GM19043 (cell line): ENCODE results near the gene VPS35L.

ENCODE experiments used
- ATAC-seq: cut with Tn5 transposase; IDR thresholded peaks from one replicate; pipeline ENCODE4 v1.9.1; 2021; ENCODE audit warnings: low read depth; ENCODE audit not compliant: unreplicated experiment

The VPS35L gene

DNA sequence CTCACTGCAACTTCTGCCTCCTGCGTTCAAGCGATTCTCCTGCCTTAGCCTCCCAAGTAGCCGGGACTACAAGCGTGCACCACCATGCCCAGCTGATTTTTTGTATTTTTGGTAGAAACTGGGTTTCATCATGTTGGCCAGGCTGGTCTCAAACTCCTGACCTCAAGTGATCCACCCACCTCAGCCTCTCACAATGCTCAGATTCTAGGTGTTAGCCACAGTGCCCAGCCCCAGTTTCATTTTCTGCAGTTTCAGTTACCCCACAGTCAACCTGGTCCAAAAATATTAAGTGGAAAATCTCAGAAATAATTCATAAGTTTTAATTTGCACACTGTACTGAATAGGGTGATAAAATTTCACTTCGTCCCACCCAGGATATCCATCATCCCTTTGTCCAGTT lies 133.8 kb downstream of the VPS35L start:
- ATAC-seq: no peak

- no peak for ATAC-seq
These were observed 134.7 kb downstream of the VPS35L start for GRCh38 chr16:19690196-19690595.

- ATAC-seq: no peak
These were observed 135.7 kb downstream of the VPS35L start for GRCh38 chr16:19691161-19691711.

DNA sequence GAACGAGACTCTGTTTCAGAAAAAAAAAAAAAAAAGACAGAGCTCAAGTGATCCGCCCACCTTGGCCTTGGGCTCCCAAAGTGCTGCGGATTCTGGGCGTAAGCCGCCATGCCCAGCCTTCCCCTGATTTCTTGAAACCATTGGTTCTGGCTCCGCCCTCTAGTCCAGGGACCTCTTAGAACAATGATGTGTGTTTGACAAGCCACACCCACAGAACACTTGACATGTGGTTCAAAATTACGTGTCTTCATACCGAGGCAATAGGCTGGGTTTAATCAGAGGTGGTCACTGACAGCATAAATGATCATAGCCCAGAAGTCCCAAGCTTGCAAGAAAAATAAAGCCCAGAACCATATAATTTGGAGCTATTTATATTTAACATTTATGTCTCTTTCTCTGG lies 139.5 kb downstream of the VPS35L start:
- no peak for ATAC-seq

GRCh38 chr16:19696328-19696727 lies 140.8 kb downstream of the VPS35L start:
- ATAC-seq: no peak

DNA sequence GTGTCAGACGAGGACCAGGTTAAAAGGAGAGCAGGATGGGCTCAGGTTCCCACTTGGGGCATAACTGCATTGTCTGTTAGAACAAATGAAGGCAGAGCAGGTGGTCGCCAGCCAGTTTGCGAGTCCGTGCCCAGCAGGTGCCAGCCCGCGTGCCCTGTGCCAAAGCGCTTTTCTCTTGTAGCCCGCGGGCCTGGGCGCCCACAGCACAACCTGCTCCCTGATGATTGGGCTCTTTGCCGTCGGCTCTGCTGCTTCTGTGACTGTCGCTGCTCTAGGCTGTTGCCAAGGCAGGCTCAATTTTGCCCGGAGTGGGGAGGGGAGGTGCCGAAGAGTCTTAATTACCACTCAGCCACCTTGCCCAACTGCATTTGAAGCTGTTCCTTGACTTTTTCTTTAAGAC lies 141.5 kb downstream of the VPS35L start:
- no peak for ATAC-seq

DNA sequence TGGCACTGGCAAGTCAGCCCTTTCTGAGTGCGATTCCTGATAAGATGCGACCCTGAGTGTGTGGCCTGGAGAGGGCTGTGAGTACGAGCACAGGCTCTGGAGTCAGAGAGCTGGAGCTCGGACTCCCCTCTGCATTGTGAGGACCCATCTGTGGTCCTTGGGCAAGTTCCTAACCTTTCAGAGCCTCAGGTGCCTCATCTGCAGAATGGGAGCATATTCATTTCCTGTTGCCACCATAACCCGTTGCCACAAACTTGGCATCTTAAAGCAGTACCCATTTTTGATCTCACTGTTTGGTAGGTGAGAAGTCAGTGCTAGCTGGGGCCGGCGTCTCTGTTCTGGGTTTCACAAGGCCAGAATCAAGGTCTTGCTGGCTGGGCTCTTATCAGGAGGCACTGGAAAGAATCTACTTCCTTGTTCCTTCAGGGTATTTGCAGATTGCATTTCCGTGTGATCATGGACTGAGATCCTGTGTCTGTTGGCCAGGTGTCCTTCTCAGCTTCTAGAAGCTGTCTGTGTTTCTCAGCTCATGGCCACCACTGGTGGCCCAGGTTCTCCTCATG lies 142.3 kb downstream of the VPS35L start:
- no peak for ATAC-seq

DNA sequence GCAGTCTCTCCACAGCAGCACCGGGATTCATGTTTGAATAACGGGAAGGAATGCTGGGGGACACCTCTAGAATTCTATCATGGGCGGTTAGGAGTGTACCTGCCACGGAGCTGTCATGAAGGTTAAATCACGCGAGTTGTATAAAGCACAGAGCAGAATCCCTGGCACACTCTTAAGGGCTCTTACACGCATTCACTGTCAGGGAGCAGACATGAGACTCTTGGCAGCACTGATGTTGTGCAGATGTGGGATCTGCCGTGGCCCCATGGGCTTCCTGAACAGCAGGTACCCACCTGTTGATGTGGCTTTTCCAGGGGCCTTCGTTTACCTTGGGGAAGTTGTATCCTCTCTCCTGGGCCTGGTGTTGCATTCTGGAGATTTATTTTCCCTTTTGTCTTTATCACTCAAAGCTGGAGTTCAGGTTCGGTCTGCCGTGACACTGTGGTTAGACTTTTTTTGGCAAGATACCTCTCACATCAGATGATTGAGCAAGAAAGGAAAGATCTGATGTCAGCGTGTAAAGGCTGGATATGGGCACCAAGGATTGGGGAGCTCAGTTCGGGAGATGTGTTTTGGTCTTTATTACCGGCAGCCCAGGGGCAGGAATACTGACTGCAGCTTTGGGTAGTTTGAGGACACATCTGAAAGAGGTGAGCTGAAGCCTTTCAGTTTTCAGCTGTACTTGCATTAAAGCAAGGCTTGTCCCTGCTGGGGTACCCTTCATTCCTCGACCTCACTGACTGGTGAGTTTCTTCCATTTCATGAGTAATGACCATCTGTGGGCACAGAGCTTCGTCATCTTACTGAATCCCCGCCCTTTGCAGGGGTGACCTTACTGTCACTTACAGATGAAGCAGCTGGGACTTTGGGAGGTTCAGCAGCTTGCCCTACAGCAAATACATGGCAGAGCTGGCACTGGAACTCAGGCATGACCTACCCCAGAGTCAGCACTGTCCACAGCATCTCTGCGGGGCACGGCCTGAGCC lies 143.3 kb downstream of the VPS35L start:
- no peak for ATAC-seq

DNA sequence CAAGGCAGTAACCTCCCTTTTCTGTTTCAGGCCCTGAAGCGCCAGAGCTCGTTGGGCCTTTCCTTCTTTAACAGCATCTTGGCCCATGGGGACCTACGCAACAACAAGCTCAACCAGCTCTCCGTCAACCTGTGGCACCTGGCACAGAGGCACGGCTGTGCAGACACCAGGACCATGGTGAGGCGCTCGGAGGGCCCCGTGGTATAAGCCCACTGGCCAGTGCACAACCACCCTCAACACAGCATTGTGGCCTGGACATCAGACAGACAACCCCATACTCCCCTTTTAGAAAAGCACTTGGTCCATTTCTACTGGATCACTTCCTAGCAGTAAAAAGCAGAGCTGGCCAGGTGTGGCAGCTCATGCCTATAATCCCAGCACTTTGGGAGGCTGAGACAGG lies 144.0 kb downstream of the VPS35L start:
- no peak for ATAC-seq

- no peak for ATAC-seq
These were observed 144.8 kb downstream of the VPS35L start for GRCh38 chr16:19700319-19700781.

DNA sequence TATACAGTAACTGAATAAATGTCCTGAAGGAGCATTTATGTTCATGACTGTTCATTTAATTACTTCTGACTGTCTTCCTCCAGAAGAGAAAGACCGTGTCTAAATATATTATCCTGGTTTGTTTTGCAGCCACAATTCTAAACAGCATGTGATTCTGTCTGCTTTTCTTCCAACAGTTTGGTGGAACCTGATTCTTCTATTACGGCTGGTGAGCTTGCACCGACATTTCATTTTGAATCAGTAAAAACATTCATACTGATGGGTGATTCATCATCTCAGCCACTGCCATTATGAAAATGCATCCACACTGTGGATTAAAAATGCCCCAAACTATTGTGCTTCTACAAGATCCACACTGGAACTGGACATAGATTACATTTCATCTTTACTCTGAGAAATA lies 145.6 kb downstream of the VPS35L start:
- no peak for ATAC-seq

DNA sequence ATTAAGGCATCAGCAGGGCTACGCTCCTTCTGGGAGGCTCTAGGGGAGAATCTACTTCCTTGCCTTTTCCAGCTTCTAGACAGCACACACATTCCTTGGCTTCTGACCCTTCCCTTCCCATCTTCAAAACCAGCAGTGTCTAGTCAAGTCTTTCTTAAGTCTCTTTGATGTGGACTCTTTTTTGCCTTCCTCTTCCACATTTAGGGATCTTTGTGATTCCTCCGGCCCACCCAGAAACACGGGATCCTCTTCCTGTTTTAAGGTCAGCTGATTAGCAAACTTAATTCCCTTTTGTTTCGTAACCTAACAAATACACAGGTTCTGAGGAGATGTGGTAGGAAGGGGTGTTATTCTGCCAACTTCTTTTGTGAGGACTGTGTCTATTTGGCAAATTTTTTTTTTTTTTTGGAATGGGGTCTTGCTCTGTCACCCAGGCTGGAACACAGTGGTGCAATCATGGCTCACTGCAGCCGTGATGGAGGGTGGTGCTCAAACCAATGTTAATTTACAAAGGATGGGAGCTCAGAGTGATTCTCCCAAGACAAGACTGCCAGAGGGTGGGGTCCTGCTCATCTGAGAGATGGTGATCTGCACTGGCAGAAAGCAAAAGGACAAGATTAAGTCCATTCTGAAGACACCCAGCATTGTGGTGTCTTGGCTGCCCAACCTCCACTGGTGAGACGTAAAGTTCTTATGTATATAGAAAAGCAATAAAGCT lies 147.8 kb downstream of the VPS35L start:
- ATAC-seq: no peak

DNA sequence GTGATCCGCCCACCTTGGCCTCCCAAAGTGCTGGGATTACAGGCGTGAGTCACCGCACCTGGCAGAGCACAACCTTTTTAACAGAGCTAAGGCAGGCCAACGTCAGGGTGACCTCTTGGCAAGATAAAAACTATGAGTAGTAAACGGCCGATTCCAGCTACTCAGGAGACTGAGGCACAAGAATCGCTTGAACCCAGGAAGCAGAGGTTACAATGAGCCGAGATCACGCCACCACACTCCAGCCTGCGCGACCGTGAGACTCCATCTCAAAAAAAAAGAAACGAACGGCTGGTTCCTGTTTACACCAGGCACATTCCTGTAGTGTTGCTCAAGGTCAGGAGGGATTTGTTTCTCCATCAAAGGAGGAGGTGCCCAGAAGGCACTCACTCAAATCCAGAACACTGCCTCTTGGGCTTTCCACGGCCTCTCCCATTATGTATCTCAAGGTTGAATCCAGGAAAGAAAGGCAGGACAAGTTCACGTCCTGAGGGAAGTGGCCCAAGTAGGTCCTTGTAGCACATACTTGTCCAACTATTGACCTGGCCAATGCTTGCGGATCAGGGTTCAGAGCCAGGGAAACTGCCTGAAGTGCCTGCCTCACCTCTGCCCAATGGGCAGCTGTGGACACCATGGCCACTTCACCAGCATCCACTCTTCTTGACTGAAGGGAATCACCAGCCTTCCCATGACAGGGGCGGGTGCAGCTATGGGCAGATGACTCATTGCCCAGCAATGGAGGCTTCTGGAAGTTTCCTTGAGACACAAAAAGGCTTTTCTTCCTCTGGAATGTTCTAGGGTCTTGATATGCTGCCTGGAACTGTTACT lies 149.0 kb downstream of the VPS35L start:
- ATAC-seq: no peak

DNA sequence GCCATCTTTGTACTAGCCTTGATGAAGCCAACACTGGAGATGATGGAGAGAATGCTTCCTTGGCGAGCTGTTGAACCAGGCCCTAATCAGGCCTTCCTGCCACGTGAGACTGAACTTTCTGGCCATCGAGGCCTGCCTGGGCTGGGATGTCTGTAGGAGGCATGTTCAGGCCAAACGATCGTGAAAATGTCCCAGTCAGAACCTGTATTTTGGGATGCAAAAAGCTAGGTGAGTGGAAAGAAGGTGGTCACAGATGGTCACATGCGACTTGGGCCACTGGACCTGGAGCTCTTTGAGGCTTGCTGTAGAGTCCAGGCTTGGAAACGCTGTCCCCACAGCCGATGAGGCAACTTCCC lies 149.6 kb downstream of the VPS35L start:
- ATAC-seq: no peak

DNA sequence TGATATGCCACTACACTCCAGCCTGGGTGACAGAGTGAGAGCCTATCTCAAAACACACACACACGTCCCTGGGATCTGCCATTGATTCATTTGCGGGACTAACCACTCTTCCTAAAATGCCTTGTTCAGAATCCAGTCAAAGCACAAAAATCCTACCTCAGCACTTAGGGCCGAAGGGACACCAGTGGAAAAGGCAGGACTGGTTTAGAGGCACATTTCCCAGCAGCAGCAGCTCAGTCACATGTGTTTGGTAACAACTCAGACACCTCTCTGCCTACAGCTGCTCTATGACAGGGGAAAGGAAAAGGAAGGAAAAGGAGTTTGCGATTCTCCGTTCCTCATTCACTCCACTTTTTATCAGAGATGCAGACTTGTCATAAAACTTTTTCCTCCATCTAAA lies 150.3 kb downstream of the VPS35L start:
- ATAC-seq: no peak

GRCh38 chr16:19706846-19707245 lies 151.3 kb downstream of the VPS35L start:
- ATAC-seq: no peak

DNA sequence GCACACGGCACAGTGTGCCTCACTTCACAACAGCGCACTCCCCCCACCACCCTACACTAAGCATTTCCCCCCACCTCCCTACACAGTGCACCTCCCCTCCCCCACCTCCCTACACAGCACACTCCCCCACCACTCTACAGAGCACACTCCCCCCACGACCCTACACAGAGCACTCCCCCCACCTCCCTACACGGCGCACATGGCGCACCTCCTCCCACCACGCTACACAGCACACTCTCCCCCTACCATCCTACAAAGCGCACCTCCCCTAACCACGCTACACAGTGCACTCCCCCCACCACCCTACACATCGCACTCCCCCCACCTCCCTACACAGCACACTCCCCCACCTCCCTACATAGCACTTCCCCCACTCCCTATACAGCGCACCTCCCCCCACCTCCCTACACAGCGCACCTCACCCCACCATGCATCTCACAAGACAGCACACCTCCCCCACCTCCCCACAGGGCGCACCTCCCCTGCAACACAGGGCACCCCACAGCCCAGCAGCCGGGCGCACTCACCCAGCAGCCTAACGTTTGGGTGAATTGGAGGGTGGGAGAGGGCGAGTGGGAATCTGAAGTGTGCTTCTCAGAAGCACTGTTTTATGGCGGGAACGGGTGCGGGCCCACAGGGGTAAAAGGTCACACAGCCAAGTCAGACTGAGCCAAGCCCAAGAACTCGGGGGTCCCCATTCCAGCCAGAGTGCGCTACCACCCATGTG lies 152.2 kb downstream of the VPS35L start:
- no peak for ATAC-seq

GRCh38 chr16:19708296-19709205 lies 153.0 kb downstream of the VPS35L start:
- no peak for ATAC-seq
